PC-3 (cell line): ENCODE results near the gene RACK1. TPM values are rescaled to one million over a fixed set of nuclear protein-coding genes. Genes with fewer than 3 reads are reported as not detected.

Source experiments
- ATAC-seq: fragments of 200-7000 bp; cut with Tn5 transposase; 2 replicates; pipeline ENCODE4 v1.9.1; 2020; ENCODE audit warnings: mild to moderate bottlenecking, moderate library complexity
- BruUV-seq: library from RNA; stranded (reverse); fragments of 400-500 nt; replicated peaks from 2 replicates; lab custom pipeline; 2021; lab: Mats Ljungman, UMichigan
- CTCF ChIA-PET: fragments of 300-600 bp; sonication (Branson Sonifier 250); formaldehyde crosslinking; loops from one replicate; lab custom pipeline; 2022; ENCODE audit warnings: antibody characterized with exemption; lab: Charles Lee
- POLR2A ChIA-PET: fragments of 300-600 bp; sonication (Branson Sonifier 250); formaldehyde crosslinking; loops from one replicate; lab custom pipeline; 2022; ENCODE audit warnings: antibody characterized with exemption; ENCODE audit not compliant: unreplicated experiment; lab: Charles Lee
- DNase-seq: peaks from one replicate; pipeline ENCODE4 v3.0.0-alpha.2; 2015
- H2AFZ ChIP-seq: fragments of 300-600 bp; sonication (generic); 2 replicates; pipeline ENCODE4 v1.6.0; 2016; ENCODE audit warnings: antibody characterized with exemption, low read length
- H3F3A ChIP-seq: fragments of 300-600 bp; sonication (generic); one replicate; pipeline ENCODE4 v1.6.0; 2017; ENCODE audit warnings: antibody characterized with exemption, low read length, control low read depth, mild to moderate bottlenecking; ENCODE audit not compliant: unreplicated experiment
- H3K27ac ChIP-seq: fragments of 300-600 bp; sonication (generic); 2 replicates; pipeline ENCODE4 v1.5.1; 2016; ENCODE audit warnings: mild to moderate bottlenecking, low read length
- H3K27me3 ChIP-seq: fragments of 300-600 bp; sonication (generic); 2 replicates; pipeline ENCODE4 v1.6.1; 2016; ENCODE audit warnings: low read length, mixed read lengths
- H3K36me3 ChIP-seq: fragments of 300-600 bp; sonication (generic); 2 replicates; pipeline ENCODE4 v1.6.1; 2016; ENCODE audit warnings: low read depth, mixed run types, low read length, mixed read lengths
- H3K4me1 ChIP-seq: fragments of 300-600 bp; sonication (generic); 2 replicates; pipeline ENCODE4 v1.5.1; 2016; ENCODE audit warnings: low read length; ENCODE audit not compliant: insufficient read depth
- H3K4me2 ChIP-seq: fragments of 300-600 bp; sonication (generic); 2 replicates; pipeline ENCODE4 v1.6.0; 2016; ENCODE audit warnings: low read length
- H3K4me3 ChIP-seq: fragments of 300-600 bp; sonication (generic); 2 replicates; pipeline ENCODE4 v1.5.1; 2016; ENCODE audit warnings: mild to moderate bottlenecking, low read length, mixed read lengths
- H3K79me2 ChIP-seq: fragments of 300-600 bp; sonication (generic); 2 replicates; pipeline ENCODE4 v1.6.1; 2017; ENCODE audit warnings: low read length, mixed read lengths
- H3K9ac ChIP-seq: fragments of 300-600 bp; sonication (generic); 2 replicates; pipeline ENCODE4 v1.6.0; 2016; ENCODE audit warnings: mild to moderate bottlenecking, low read length
- H3K9me2 ChIP-seq: fragments of 300-600 bp; sonication (generic); replicated peaks from 2 replicates; pipeline ENCODE4 v1.6.1; 2016; ENCODE audit warnings: mixed run types, low read length, mixed read lengths
- H3K9me3 ChIP-seq: fragments of 300-600 bp; sonication (generic); 2 replicates; pipeline ENCODE4 v1.6.1; 2016; ENCODE audit warnings: low read length, mixed read lengths
- H4K20me1 ChIP-seq: fragments of 300-600 bp; sonication (generic); 2 replicates; pipeline ENCODE4 v1.6.1; 2016; ENCODE audit warnings: low read length, mixed read lengths
- CTCF ChIP-seq: fragments of 300-600 bp; sonication (generic); conservative IDR thresholded peaks from 2 replicates; pipeline ENCODE4 v1.5.1; 2017; ENCODE audit warnings: antibody characterized with exemption, low read depth, mild to moderate bottlenecking, low read length
- EZH2 ChIP-seq: fragments of 300-600 bp; sonication (generic); IDR thresholded peaks from one replicate; pipeline ENCODE4 v1.6.1; 2017; ENCODE audit warnings: antibody characterized with exemption, mild to moderate bottlenecking, low read length; ENCODE audit not compliant: unreplicated experiment
- EZH2phosphoT487 ChIP-seq: fragments of 300-600 bp; sonication (generic); IDR thresholded peaks from 2 replicates; pipeline ENCODE4 v1.6.1; 2018; ENCODE audit warnings: mild to moderate bottlenecking, antibody characterized with exemption, low read length, borderline replicate concordance
- intact Hi-C: fragments of 100-400 bp; cut with micrococcal nuclease; formaldehyde crosslinking; loops from 2 replicates; pipeline ENCODE4 v1.9.0; 2023
- microRNA-seq: library from miRNA; unstranded; fragments of <30 nt; microRNA quantifications from one replicate; pipeline ENCODE4 v1.1.0, GENCODE V29; 2020; ENCODE audit not compliant: unreplicated experiment
- total RNA-seq: library from RNA; depleted of rRNA; stranded (reverse); fragments of >200 nt; gene quantifications from 2 replicates; pipeline ENCODE4 v1.2.3, GENCODE V29; 2014; rRNA removed

RACK1 gene
- total RNA-seq, 1 experiment from 2014 or later, result 3,047 TPM

- Histone ChIP-seq H3K4me1 (peaks cover 14% of the 10 kb centered on the region), H3K9me2 (no peaks in the 10 kb centered on the region), H3K36me3 (no peaks in the 10 kb centered on the region), H2AFZ (peak overlapping the region; percentile 63), H3K79me2 (no peaks in the 10 kb centered on the region), H3K4me3 (peak overlapping the region; percentile 89), H3F3A (peaks cover 4% of the 10 kb centered on the region), H4K20me1 (no peaks in the 10 kb centered on the region), H3K27me3 (no peaks in the 10 kb centered on the region), H3K9me3 (no peaks in the 10 kb centered on the region), H3K27ac (peak overlapping the region; percentile 51), H3K4me2 (peak overlapping the region; percentile 96), H3K9ac (peak overlapping the region; percentile 52)
- intact Hi-C loops, result loop anchor here (1.0 kb wide), 3 partner anchors 20 to 35 kb away; no protein-coding TSS in a partner anchor
- TF ChIP-seq EZH2 (no peak), CTCF (peak; percentile 47)
- ATAC-seq (peak; percentile 14), DNase-seq (peak; percentile 93)
- ChIA-PET CTCF (interaction anchor here (1.1 kb wide), 1 partner anchor 20 kb away, joined by 7 read pairs; no protein-coding TSS in a partner anchor), POLR2A (interaction anchor here (0.5 to 0.6 kb wide), 2 partner anchors 56 to 335 kb away, joined by 4 to 6 read pairs; partner anchors contain the start of gene RACK1)
- BruUV-seq, result TSS peak; percentile 81
These were observed 56.0 kb downstream of the RACK1 start for GRCh38 chr5:181187500-181188213.

DNA sequence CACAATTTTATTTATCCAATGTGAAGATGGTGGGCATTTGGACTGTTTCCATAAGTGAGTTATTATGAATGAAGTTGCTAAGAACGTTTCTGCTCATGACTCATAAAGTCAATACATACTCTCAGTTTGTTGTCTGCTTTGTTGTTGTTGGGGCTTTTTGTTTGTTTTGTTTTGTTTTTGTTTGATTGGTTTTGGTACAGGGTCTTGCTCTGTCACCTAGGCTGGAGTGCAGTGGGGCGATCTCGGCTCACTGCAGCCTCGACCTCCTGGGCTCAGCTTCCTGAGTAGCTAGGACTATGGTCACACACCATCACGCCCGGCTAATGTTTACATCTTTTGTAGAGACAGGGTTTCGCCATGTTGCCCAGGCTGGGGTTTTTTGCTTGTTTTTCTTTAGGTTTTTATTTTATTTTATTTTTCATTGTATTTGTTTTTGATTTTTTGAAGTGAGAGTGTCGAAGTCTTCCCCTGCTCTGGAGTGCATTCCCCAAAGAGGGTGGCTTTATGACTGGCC is 56.7 kb downstream of the RACK1 start:
- BruUV-seq, result no TSS peak
- intact Hi-C loops, result loop anchor here (1.0 kb wide), 2 partner anchors 31 to 35 kb away; no protein-coding TSS in a partner anchor
- Histone ChIP-seq H3F3A (no peaks in the 10 kb centered on the region), H3K27ac (peak overlapping the region; percentile 51), H3K27me3 (no peaks in the 10 kb centered on the region), H3K4me3 (peak overlapping the region; percentile 89), H3K9me2 (no peaks in the 10 kb centered on the region), H3K79me2 (no peaks in the 10 kb centered on the region), H4K20me1 (no peaks in the 10 kb centered on the region), H2AFZ (peak overlapping the region; percentile 59), H3K36me3 (no peaks in the 10 kb centered on the region), H3K9me3 (no peaks in the 10 kb centered on the region), H3K4me1 (peaks cover 11% of the 10 kb centered on the region), H3K4me2 (peak overlapping the region; percentile 96), H3K9ac (peak overlapping the region; percentile 52)
- DNase-seq (peak; percentile 53), ATAC-seq (no peak)
- ChIA-PET POLR2A (no interaction called here), CTCF (no interaction called here)
- TF ChIP-seq CTCF (no peak), EZH2 (no peak), EZH2phosphoT487 (no peak)

Small RNA genes lying within 50 kb of the gene (microRNA-seq; reads per million reads assigned to microRNA genes)
- 1.8 reads per million for gene MIR4638

Other genes with a start within 250 kb of the RACK1 start
- 11.5 and 15.4 TPM in 2 replicates for gene BTNL9, start 203.6 kb downstream of the RACK1 start, total RNA-seq
- gene OR2V1, start 112.7 kb downstream of the RACK1 start, total RNA-seq, result not detected in 2 replicates
- not detected in 2 replicates for gene OR2V2, start 96.3 kb downstream of the RACK1 start, total RNA-seq
- 28.1 and 44.1 TPM in 2 replicates for gene TRIM7, start 38.7 kb downstream of the RACK1 start, total RNA-seq
- 18.7 and 26.8 TPM in 2 replicates for gene TRIM41, start 20.6 kb downstream of the RACK1 start, total RNA-seq
- 4.4 and 8.9 TPM in 2 replicates for gene TRIM52, start 17.2 kb upstream of the RACK1 start, total RNA-seq
- gene OR4F3, start 123.4 kb upstream of the RACK1 start, total RNA-seq, result not detected in 2 replicates